PC-3 (cell line): Measurements from ENCODE around the gene VGLL1. TPM values are rescaled to one million over a fixed set of nuclear protein-coding genes. Genes with fewer than 3 reads are reported as not detected.

Experiments
- ATAC-seq: fragments of 200-7000 bp; cut with Tn5 transposase; 2 replicates; pipeline ENCODE4 v1.9.1; 2020; ENCODE audit warnings: mild to moderate bottlenecking, moderate library complexity
- BruUV-seq: library from RNA; stranded (reverse); fragments of 400-500 nt; replicated peaks from 2 replicates; lab custom pipeline; 2021; lab: Mats Ljungman, UMichigan
- CTCF ChIA-PET: fragments of 300-600 bp; sonication (Branson Sonifier 250); formaldehyde crosslinking; loops from one replicate; lab custom pipeline; 2022; ENCODE audit warnings: antibody characterized with exemption; lab: Charles Lee
- POLR2A ChIA-PET: fragments of 300-600 bp; sonication (Branson Sonifier 250); formaldehyde crosslinking; loops from one replicate; lab custom pipeline; 2022; ENCODE audit warnings: antibody characterized with exemption; ENCODE audit not compliant: unreplicated experiment; lab: Charles Lee
- DNase-seq: peaks from one replicate; pipeline ENCODE4 v3.0.0-alpha.2; 2015
- H2AFZ ChIP-seq: fragments of 300-600 bp; sonication (generic); 2 replicates; pipeline ENCODE4 v1.6.0; 2016; ENCODE audit warnings: antibody characterized with exemption, low read length
- H3F3A ChIP-seq: fragments of 300-600 bp; sonication (generic); one replicate; pipeline ENCODE4 v1.6.0; 2017; ENCODE audit warnings: antibody characterized with exemption, low read length, control low read depth, mild to moderate bottlenecking; ENCODE audit not compliant: unreplicated experiment
- H3K27ac ChIP-seq: fragments of 300-600 bp; sonication (generic); 2 replicates; pipeline ENCODE4 v1.5.1; 2016; ENCODE audit warnings: mild to moderate bottlenecking, low read length
- H3K27me3 ChIP-seq: fragments of 300-600 bp; sonication (generic); 2 replicates; pipeline ENCODE4 v1.6.1; 2016; ENCODE audit warnings: low read length, mixed read lengths
- H3K36me3 ChIP-seq: fragments of 300-600 bp; sonication (generic); 2 replicates; pipeline ENCODE4 v1.6.1; 2016; ENCODE audit warnings: low read depth, mixed run types, low read length, mixed read lengths
- H3K4me1 ChIP-seq: fragments of 300-600 bp; sonication (generic); 2 replicates; pipeline ENCODE4 v1.5.1; 2016; ENCODE audit warnings: low read length; ENCODE audit not compliant: insufficient read depth
- H3K4me2 ChIP-seq: fragments of 300-600 bp; sonication (generic); 2 replicates; pipeline ENCODE4 v1.6.0; 2016; ENCODE audit warnings: low read length
- H3K4me3 ChIP-seq: fragments of 300-600 bp; sonication (generic); 2 replicates; pipeline ENCODE4 v1.5.1; 2016; ENCODE audit warnings: mild to moderate bottlenecking, low read length, mixed read lengths
- H3K79me2 ChIP-seq: fragments of 300-600 bp; sonication (generic); 2 replicates; pipeline ENCODE4 v1.6.1; 2017; ENCODE audit warnings: low read length, mixed read lengths
- H3K9ac ChIP-seq: fragments of 300-600 bp; sonication (generic); 2 replicates; pipeline ENCODE4 v1.6.0; 2016; ENCODE audit warnings: mild to moderate bottlenecking, low read length
- H3K9me2 ChIP-seq: fragments of 300-600 bp; sonication (generic); replicated peaks from 2 replicates; pipeline ENCODE4 v1.6.1; 2016; ENCODE audit warnings: mixed run types, low read length, mixed read lengths
- H3K9me3 ChIP-seq: fragments of 300-600 bp; sonication (generic); 2 replicates; pipeline ENCODE4 v1.6.1; 2016; ENCODE audit warnings: low read length, mixed read lengths
- H4K20me1 ChIP-seq: fragments of 300-600 bp; sonication (generic); 2 replicates; pipeline ENCODE4 v1.6.1; 2016; ENCODE audit warnings: low read length, mixed read lengths
- EZH2 ChIP-seq: fragments of 300-600 bp; sonication (generic); IDR thresholded peaks from one replicate; pipeline ENCODE4 v1.6.1; 2017; ENCODE audit warnings: antibody characterized with exemption, mild to moderate bottlenecking, low read length; ENCODE audit not compliant: unreplicated experiment
- EZH2phosphoT487 ChIP-seq: fragments of 300-600 bp; sonication (generic); IDR thresholded peaks from 2 replicates; pipeline ENCODE4 v1.6.1; 2018; ENCODE audit warnings: mild to moderate bottlenecking, antibody characterized with exemption, low read length, borderline replicate concordance
- intact Hi-C: fragments of 100-400 bp; cut with micrococcal nuclease; formaldehyde crosslinking; loops from 2 replicates; pipeline ENCODE4 v1.9.0; 2023
- total RNA-seq: library from RNA; depleted of rRNA; stranded (reverse); fragments of >200 nt; gene quantifications from 2 replicates; pipeline ENCODE4 v1.2.3, GENCODE V29; 2014
- TF ChIP-seq, protein P1 (sequence below): fragments of 300-600 bp; sonication (generic); conservative IDR thresholded peaks from 2 replicates; pipeline ENCODE4 v1.5.1; 2017; ENCODE audit warnings: antibody characterized with exemption, low read depth, mild to moderate bottlenecking, low read length

The VGLL1 gene
- total RNA-seq, 1 experiment from 2014 or later, result 5.3 TPM

GRCh38 chrX:136519069-136519468 lies 12.9 kb upstream of the VGLL1 start:
- no peaks in the 10 kb centered on the region for H3K36me3 ChIP-seq
- no peak overlapping the region for H3K27ac ChIP-seq
- ChIA-PET CTCF (no interaction called here), POLR2A (no interaction called here)
- H3K9me3 ChIP-seq, result no peaks in the 10 kb centered on the region
- H3K79me2 ChIP-seq, result no peaks in the 10 kb centered on the region
- H3K4me1 ChIP-seq, result 0 out of 2 replicates have a peak, but pooled peaks cover 4% of the 10 kb centered on the region
- DNase-seq (no peak), ATAC-seq (0 out of 2 replicates have a peak, but pooled peaks have one; percentile 27)
- H3F3A ChIP-seq, result no peaks in the 10 kb centered on the region
- no peak overlapping the region for H2AFZ ChIP-seq
- no peak overlapping the region for H3K9ac ChIP-seq
- no peaks in the 10 kb centered on the region for H3K9me2 ChIP-seq
- intact Hi-C loops, result loop anchor here (1.0 to 5.0 kb wide), 2 partner anchors 58 to 173 kb away; no protein-coding TSS in a partner anchor
- no peak overlapping the region for H3K4me3 ChIP-seq
- H4K20me1 ChIP-seq, result no peaks in the 10 kb centered on the region
- H3K27me3 ChIP-seq, result no peaks in the 10 kb centered on the region
- no TSS peak for BruUV-seq
- no peak overlapping the region for H3K4me2 ChIP-seq
- TF ChIP-seq, protein P1, sequence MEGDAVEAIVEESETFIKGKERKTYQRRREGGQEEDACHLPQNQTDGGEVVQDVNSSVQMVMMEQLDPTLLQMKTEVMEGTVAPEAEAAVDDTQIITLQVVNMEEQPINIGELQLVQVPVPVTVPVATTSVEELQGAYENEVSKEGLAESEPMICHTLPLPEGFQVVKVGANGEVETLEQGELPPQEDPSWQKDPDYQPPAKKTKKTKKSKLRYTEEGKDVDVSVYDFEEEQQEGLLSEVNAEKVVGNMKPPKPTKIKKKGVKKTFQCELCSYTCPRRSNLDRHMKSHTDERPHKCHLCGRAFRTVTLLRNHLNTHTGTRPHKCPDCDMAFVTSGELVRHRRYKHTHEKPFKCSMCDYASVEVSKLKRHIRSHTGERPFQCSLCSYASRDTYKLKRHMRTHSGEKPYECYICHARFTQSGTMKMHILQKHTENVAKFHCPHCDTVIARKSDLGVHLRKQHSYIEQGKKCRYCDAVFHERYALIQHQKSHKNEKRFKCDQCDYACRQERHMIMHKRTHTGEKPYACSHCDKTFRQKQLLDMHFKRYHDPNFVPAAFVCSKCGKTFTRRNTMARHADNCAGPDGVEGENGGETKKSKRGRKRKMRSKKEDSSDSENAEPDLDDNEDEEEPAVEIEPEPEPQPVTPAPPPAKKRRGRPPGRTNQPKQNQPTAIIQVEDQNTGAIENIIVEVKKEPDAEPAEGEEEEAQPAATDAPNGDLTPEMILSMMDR, result peak; percentile 26; the same call in 1 of the 2 replicates
- TF ChIP-seq EZH2, result no peak
- no peak for TF ChIP-seq EZH2phosphoT487

GRCh38 chrX:136523770-136524169 lies 8.2 kb upstream of the VGLL1 start:
- no peaks in the 10 kb centered on the region for H3K9me2 ChIP-seq

More at GRCh38 chrX:136523770-136524169, 8.2 kb upstream of the VGLL1 start:
- DNase-seq, result no peak
- H3K79me2 ChIP-seq, result no peaks in the 10 kb centered on the region
- H4K20me1 ChIP-seq, result no peaks in the 10 kb centered on the region
- H3K4me3 ChIP-seq, result no peak overlapping the region
- no peak overlapping the region for H3K9ac ChIP-seq
- no peak overlapping the region for H3K27ac ChIP-seq
- no peak overlapping the region for H3K4me2 ChIP-seq
- peaks cover 38% of the 10 kb centered on the region for H3K4me1 ChIP-seq
- no peaks in the 10 kb centered on the region for H3K9me3 ChIP-seq
- POLR2A ChIA-PET, result no interaction called here
- CTCF ChIA-PET, result interaction anchor here (0.6 kb wide), 1 partner anchor 51 kb away, joined by 3 read pairs; no protein-coding TSS in a partner anchor
- TF ChIP-seq EZH2phosphoT487 (no peak), EZH2 (no peak)
- TF ChIP-seq, protein P1, result no peak
- H3K27me3 ChIP-seq, result no peaks in the 10 kb centered on the region
- H3K36me3 ChIP-seq, result no peaks in the 10 kb centered on the region
- peak; percentile 66 for ATAC-seq
- intact Hi-C loops, result no loop called here
- no peak overlapping the region for H2AFZ ChIP-seq
- BruUV-seq, result no TSS peak
- H3F3A ChIP-seq, result no peaks in the 10 kb centered on the region
